Naive thymus-derived CD8-positive, alpha-beta T cell (primary cell): Measurements from ENCODE around the gene FLT1. TPM values are rescaled to one million over a fixed set of nuclear protein-coding genes. Genes with fewer than 3 reads are reported as not detected.

Experiments
- ATAC-seq, 2 donors: fragments of 150-1000 bp; cut with Tn5 transposase in 1 of 2; sonication (Bioruptor Pico), chemical (Tn5 transposase) in 1 of 2; 1 replicate in 1 of 2; 2 replicates in 1 of 2; pipeline ENCODE4 v1.10.0; 2021; ENCODE audit warnings: mild to moderate bottlenecking in 2 of 2, moderate library complexity in 2 of 2
- POLR2A ChIA-PET: fragments of 350-600 bp; sonication (Branson Sonifier 250); formaldehyde crosslinking; loops from one replicate; lab custom pipeline; 2021; ENCODE audit warnings: antibody characterized with exemption; lab: Charles Lee
- DNase-seq, 10 donors: peaks; one replicate each; pipeline versions ENCODE4 v3.0.0 to v3.0.0-alpha.2; 2020 to 2022
- H3K27ac Mint-ChIP-seq, 10 donors: one replicate each; pipeline ENCODE4 v1.8.0; 2020 to 2022; ENCODE audit warnings: mild to moderate bottlenecking in 10 of 10, mixed read lengths in 10 of 10, moderate library complexity in 4 of 10, inconsistent platforms in 1 of 10
- H3K27me3 Mint-ChIP-seq, 5 donors: one replicate each; pipeline ENCODE4 v1.8.0; 2021 to 2022; ENCODE audit warnings: mixed read lengths in 5 of 5
- H3K36me3 Mint-ChIP-seq, 3 donors: one replicate each; pipeline ENCODE4 v1.8.0; 2020 to 2022; ENCODE audit warnings: mixed read lengths in 3 of 3, mild to moderate bottlenecking in 2 of 3, inconsistent platforms in 1 of 3
- H3K4me1 Mint-ChIP-seq, 4 donors: one replicate each; pipeline ENCODE4 v1.8.0; 2021 to 2022; ENCODE audit warnings: mixed read lengths in 4 of 4
- H3K4me3 Mint-ChIP-seq, 10 donors: one replicate each; pipeline ENCODE4 v1.8.0; 2020 to 2022; ENCODE audit warnings: mild to moderate bottlenecking in 10 of 10, mixed read lengths in 10 of 10, moderate library complexity in 6 of 10, inconsistent platforms in 1 of 10
- H3K9me3 Mint-ChIP-seq, 9 donors: one replicate each; pipeline ENCODE4 v1.8.0; 2020 to 2022; ENCODE audit warnings: mixed read lengths in 9 of 9, mild to moderate bottlenecking in 3 of 9, inconsistent platforms in 1 of 9, moderate library complexity in 1 of 9
- polyA plus RNA-seq, 3 donors: library from polyadenylated mRNA; unstranded; fragments of 300-500 nt; fragmentation: Illumina TruSeq; gene quantifications; one replicate each; pipeline ENCODE4 v1.2.3, GENCODE V29; 2021
- total RNA-seq, 8 experiments: library from RNA in 2 of 8; stranded (reverse) in 2 of 8; gene quantifications; one replicate each; pipeline ENCODE4 v1.2.3 and lab custom pipeline; 2021 to 2026

FLT1 gene
- total and polyA plus RNA-seq, 5 experiments from 2014 or later: 0.97 to 2.4 (median 1.3) TPM

DNA sequence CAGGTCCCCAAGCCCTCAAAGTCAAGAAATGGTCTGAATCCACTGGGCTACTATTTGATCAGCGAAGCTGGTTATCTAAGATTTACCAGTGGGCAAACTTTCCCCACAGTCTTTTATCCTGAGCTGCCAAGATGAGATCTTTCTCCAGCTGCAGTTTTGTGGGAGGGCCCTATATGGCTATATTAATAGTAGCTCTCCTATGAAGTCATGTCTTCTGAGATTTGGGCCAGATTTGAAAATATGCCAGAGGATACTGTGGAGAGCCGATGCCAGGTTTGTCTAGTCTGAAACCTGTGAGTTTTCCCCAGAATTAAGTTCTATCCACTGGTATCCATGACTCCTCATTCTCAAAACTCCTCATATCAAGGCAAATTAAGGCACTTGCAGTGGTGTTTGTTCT is 173.2 kb downstream of the FLT1 start:
- H3K27me3 Mint-ChIP-seq: no peaks in the 10 kb centered on the region
- POLR2A ChIA-PET: no interaction called here
- H3K4me3 Mint-ChIP-seq: no peak overlapping the region

DNA sequence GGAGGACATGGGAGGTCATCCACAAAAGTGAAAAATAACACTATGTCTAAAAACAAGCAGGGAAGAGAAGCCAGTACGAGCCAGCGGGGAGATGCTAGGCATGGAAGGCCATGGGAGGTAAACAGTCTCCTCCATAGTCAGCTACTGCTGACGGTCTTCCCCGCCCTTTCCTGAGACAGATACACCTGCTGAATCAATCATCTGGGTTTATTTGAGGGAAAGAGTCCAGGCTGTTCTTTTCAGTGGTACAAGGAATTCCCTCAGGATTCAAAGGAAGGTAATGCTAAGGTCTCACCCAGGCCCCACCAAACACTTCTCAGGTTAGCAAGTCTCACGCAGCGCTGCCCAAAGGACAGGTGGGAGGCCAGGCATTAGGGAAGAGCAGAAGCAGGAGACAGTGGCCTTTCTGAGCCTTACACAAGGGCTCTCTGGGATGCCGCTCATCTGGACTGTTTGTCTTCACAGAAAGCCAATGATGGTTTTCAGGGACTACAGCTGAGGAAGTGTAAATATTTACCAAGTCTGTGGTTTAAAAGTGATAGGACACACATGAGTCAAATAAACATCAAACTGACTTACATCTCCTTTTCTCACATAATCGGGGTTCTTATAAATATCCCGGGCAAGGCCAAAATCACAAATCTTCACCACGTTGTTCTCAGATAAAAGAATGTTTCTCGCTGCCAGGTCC is 173.9 kb downstream of the FLT1 start:
- Mint-ChIP-seq H3K4me1 (peaks cover 0 to 3% (median 0%) of the 10 kb centered on the region in 4 donors), H3K4me3 (no peak overlapping the region), H3K27me3 (no peaks in the 10 kb centered on the region), H3K9me3 (no peaks in the 10 kb centered on the region), H3K36me3 (no peaks in the 10 kb centered on the region), H3K27ac (no peak overlapping the region)
- DNase-seq: no peak
- no peak for ATAC-seq
- POLR2A ChIA-PET: no interaction called here

More for the DNA sequence above, 173.2 kb downstream of the FLT1 start:
- Mint-ChIP-seq H3K9me3 (no peaks in the 10 kb centered on the region), H3K4me1 (peaks cover 0 to 3% (median 0%) of the 10 kb centered on the region in 4 donors), H3K36me3 (no peaks in the 10 kb centered on the region), H3K27ac (no peak overlapping the region)
- DNase-seq (no peak), ATAC-seq (no peak)

DNA sequence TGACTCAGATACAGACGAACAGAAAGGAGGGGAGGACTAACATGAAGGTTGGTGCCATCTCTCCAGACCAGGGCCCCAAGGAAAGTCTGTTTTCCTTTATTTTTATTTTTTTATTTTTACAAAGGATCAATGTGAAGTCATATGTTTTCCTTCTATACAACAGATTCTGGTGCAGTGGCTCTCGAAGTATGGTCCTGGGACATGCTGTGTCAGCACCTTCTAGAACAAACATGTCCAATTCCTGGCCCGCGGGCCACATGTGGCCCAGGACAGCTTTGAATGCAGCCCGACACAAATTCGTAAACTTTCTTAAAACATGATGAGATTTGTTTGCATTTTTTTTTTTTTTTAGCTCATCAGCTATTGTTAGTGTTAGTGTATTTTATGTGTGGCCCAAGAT is 174.7 kb downstream of the FLT1 start:
- H3K4me1 Mint-ChIP-seq: peaks cover 0 to 3% (median 0%) of the 10 kb centered on the region in 4 donors
- no peak overlapping the region for H3K27ac Mint-ChIP-seq
- H3K9me3 Mint-ChIP-seq: no peaks in the 10 kb centered on the region
- H3K27me3 Mint-ChIP-seq: no peaks in the 10 kb centered on the region
- H3K36me3 Mint-ChIP-seq: no peaks in the 10 kb centered on the region
- no peak for DNase-seq
- no peak overlapping the region for H3K4me3 Mint-ChIP-seq
- POLR2A ChIA-PET: no interaction called here
- no peak for ATAC-seq

DNA sequence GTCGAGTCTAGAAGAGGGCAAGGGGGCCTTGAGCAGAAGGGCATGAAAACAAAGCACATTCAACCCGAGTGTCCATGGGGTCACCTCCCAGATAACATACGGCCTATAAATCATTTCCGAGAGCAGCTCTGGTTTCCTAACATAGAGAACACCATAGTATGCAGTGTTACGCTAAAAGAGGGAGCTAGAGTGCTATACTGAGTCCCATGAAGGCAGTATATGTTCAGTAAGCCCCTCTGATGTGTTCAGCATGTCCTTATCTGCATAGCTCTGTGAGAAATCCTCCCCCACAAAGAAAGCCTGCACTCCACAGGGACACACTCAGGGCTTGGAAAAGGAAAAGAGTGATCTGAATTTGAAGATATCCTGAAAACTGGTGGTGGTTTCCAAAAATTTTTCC is 175.4 kb downstream of the FLT1 start:
- Mint-ChIP-seq H3K36me3 (no peaks in the 10 kb centered on the region), H3K27ac (peak overlapping the region in 1 of 10 donors; percentile 23), H3K4me3 (no peak overlapping the region), H3K27me3 (no peaks in the 10 kb centered on the region), H3K4me1 (peaks cover 0 to 3% (median 0%) of the 10 kb centered on the region in 4 donors), H3K9me3 (no peaks in the 10 kb centered on the region)
- POLR2A ChIA-PET: no interaction called here
- DNase-seq: no peak
- ATAC-seq: no peak

DNA sequence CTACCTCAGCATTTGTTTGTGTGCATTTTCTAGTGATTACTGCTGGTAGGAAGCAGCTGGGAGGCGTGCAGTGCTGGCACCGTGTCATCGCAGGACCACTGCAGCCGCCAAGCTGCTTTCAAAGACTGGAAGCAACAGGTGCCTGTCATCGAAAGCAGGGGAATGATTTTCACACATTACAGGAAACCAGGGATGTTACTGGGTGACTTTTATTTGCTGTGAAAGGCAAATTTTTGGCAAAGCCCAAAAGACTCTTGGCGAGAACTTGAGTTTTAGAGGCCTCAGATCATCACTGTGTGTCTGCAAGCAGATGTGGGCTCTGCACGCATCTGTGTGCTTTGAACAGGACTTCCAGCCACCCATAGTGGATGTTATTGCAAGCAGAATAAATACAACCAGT is 176.4 kb downstream of the FLT1 start:
- POLR2A ChIA-PET: no interaction called here
- no peaks in the 10 kb centered on the region for H3K27me3 Mint-ChIP-seq
- H3K4me3 Mint-ChIP-seq: no peak overlapping the region
- no peaks in the 10 kb centered on the region for H3K4me1 Mint-ChIP-seq
- no peak overlapping the region for H3K27ac Mint-ChIP-seq
- H3K36me3 Mint-ChIP-seq: no peaks in the 10 kb centered on the region
- DNase-seq (no peak), ATAC-seq (no peak)
- no peaks in the 10 kb centered on the region for H3K9me3 Mint-ChIP-seq

DNA sequence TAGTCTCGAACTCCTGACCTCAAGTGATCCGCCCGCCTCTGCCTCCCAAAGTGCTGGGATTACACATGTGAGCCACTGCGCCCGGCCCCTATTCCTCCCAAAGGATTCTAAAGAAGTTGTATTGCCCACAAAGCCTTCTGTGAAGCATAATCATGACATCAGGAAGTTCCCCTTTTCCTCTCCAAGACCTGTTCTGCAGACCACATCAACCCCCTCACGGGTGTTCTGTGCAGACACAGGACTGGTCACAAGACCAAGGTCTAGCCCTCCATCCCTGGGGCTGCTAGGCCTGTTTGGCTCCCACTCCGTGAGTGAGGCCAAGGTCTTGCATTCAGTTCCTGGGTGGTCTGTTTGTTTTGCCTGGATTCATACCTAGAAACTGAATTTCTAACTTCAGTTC is 178.1 kb downstream of the FLT1 start:
- Mint-ChIP-seq H3K9me3 (no peaks in the 10 kb centered on the region), H3K27ac (no peak overlapping the region), H3K4me1 (no peaks in the 10 kb centered on the region), H3K36me3 (no peaks in the 10 kb centered on the region), H3K27me3 (no peaks in the 10 kb centered on the region), H3K4me3 (no peak overlapping the region)
- no peak for DNase-seq
- no peak for ATAC-seq
- POLR2A ChIA-PET: no interaction called here

DNA sequence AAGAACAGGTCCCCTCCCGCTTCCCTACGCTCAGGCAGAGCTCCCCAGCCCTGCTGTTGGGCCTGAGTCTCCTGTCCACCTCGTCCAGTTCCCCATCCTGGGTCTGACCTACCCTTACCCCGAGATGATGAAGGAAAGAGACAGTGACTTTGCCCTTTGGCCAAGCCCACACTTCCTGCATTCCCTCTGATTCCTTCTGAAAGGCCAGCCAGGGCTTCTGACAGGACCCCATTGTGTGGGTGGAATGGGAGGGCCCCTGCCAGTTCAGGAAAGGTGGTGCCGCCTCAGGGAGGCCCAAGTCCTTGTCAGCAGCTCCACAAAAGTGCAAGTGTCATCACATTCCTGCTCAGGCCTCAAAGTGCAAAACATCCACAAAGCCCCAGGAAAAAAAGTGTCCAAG is 178.8 kb downstream of the FLT1 start:
- Mint-ChIP-seq H3K36me3 (no peaks in the 10 kb centered on the region), H3K4me3 (no peak overlapping the region), H3K4me1 (no peaks in the 10 kb centered on the region), H3K27ac (no peak overlapping the region), H3K27me3 (no peaks in the 10 kb centered on the region), H3K9me3 (no peaks in the 10 kb centered on the region)
- DNase-seq (no peak), ATAC-seq (no peak)
- POLR2A ChIA-PET: no interaction called here

DNA sequence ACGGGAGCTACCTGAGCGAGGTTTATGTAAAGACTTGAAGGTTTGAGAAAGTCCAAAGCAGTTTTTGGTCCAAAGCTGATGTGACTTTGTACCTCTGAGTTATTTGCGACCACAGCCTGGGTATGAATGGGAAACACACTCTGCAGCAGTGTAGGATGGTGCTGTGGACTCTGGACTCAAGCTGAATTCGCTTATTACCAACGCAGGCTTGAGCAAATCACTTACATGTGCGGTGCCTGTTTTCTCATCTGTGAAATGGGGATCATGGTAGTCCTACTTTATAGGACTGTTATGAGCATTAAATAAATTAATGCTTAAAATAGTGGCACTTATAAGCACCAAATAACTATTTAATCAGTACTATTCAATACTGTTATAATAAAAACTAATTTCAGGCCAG is 180.0 kb downstream of the FLT1 start:
- no peaks in the 10 kb centered on the region for H3K4me1 Mint-ChIP-seq

DNA sequence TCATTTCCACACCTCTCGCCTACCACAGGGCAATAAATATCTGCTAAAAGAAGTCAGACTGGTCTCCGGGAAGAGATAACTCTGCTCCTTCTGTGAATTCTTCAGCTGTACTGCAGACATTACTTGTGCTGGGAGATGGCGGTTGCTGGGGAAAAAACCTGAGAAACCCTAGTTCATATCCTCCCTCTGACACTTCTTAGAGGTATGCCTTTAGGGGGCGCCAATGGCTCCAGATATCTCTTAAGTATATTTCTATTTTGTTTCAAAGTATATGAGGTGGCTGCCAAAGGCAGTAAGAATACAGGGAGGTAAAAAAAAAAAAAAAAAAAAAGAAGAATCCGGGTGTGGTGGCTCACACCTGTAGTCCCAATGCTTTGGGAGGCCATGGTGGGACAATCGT is 181.3 kb downstream of the FLT1 start:
- Mint-ChIP-seq H3K36me3 (no peaks in the 10 kb centered on the region), H3K27ac (no peak overlapping the region), H3K4me3 (no peak overlapping the region), H3K9me3 (no peaks in the 10 kb centered on the region), H3K27me3 (peaks cover 0 to 3% (median 0%) of the 10 kb centered on the region in 5 donors), H3K4me1 (no peaks in the 10 kb centered on the region)
- POLR2A ChIA-PET: no interaction called here
- no peak for ATAC-seq
- no peak for DNase-seq

More for the DNA sequence above, 180.0 kb downstream of the FLT1 start:
- no peaks in the 10 kb centered on the region for H3K36me3 Mint-ChIP-seq
- ATAC-seq (no peak), DNase-seq (no peak)
- POLR2A ChIA-PET: no interaction called here
- no peak overlapping the region for H3K4me3 Mint-ChIP-seq
- no peaks in the 10 kb centered on the region for H3K27me3 Mint-ChIP-seq
- no peak overlapping the region for H3K27ac Mint-ChIP-seq
- H3K9me3 Mint-ChIP-seq: no peaks in the 10 kb centered on the region

DNA sequence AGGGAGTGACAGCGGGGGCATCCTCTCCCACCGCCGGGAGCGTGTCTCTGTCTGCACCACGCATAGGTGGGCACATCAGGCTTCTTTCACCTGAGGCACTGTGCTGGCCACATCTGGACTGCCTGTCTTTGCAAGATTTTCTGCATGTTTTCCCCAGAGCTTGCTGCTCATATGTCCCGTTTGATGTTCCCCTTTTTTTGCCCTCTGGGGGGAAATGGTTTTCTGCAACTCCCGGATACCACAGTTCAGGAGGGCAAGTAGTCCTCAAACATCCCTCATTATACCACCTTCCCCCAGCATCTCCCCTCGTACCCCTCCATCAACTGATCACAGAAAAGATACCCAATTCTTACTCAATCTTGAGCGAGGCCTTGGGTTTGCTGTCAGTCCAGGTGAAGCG is 188.6 kb downstream of the FLT1 start:
- Mint-ChIP-seq H3K36me3 (no peaks in the 10 kb centered on the region), H3K27me3 (peaks cover 0 to 3% (median 0%) of the 10 kb centered on the region in 5 donors), H3K9me3 (no peaks in the 10 kb centered on the region), H3K4me1 (peaks cover 4 to 7% (median 6%) of the 10 kb centered on the region in 4 donors), H3K4me3 (no peak overlapping the region), H3K27ac (peak overlapping the region in 1 of 10 donors; percentile 54)
- DNase-seq (no peak), ATAC-seq (no peak)
- POLR2A ChIA-PET: no interaction called here

DNA sequence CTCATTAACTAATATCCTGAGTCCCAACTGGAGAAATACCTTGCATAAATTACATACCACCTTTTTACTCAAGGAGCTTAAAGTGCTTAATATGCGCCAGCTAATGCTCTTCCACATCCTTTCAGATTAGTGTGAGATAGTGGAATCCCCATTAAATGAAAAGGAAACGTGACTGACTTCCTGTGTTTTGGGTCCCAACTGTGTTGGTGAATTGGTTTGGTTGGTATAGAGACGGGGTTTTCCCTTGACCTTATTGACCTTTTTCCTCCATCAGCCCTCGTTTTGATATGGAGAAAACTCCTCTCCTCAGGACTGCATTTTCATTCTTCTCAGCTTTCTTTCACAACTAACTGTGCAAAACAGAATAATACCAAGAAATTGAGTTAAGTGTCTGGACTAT is 193.1 kb downstream of the FLT1 start:
- Mint-ChIP-seq H3K36me3 (no peaks in the 10 kb centered on the region), H3K4me1 (peaks cover 4 to 20% (median 9%) of the 10 kb centered on the region in 4 donors), H3K27ac (peak overlapping the region in 4 of 10 donors; percentile 7 to 62 (median 29)), H3K4me3 (no peak overlapping the region), H3K27me3 (no peaks in the 10 kb centered on the region), H3K9me3 (no peaks in the 10 kb centered on the region)
- POLR2A ChIA-PET: no interaction called here
- ATAC-seq: peak in 1 of 2 donors; percentile 44
- DNase-seq: no peak

DNA sequence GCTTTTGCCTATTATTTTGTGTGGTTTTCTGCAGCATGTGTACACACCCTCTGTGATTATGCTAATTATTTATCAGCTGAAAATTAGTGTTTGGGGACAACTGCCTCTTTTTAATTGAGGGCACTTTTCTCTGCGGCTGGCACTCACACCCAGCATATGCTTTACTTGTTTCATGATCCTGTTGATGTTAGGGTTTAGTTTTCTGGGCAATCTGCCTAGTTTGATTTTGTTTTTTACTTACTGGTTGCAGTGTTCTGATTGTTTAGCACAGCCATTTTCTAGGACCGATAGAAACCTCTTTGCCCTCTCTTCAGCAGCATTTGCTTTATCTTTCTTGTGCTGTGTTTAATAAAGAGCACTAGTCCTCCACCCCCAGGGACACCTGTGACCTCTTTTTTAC is 195.0 kb downstream of the FLT1 start:
- Mint-ChIP-seq H3K4me1 (peaks cover 4 to 21% (median 9%) of the 10 kb centered on the region in 4 donors), H3K9me3 (no peaks in the 10 kb centered on the region), H3K27ac (peak overlapping the region in 2 of 10 donors; percentile 7 to 20), H3K36me3 (peaks cover 0 to 12% (median 7%) of the 10 kb centered on the region in 3 donors), H3K27me3 (no peaks in the 10 kb centered on the region), H3K4me3 (no peak overlapping the region)
- DNase-seq (no peak), ATAC-seq (no peak)
- POLR2A ChIA-PET: no interaction called here

DNA sequence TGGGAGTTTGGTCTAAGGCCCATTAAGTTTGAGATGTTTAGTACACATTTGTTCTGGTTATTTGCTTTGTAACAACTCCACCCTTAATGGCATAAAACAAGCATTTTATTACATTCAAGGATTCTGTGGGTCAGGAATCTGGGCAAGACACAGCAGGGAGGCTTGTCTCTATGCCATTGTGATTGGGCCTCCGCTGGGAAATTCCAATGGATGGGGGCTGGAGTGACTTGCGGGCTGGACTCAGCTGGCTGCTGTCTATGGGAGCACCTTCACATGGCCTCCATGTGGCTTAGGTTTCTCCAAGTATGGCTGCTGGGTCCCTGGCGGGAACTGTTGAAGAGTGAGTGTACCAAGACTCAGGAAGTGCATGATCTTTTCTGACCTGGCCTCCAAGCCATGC is 197.6 kb downstream of the FLT1 start:
- H3K27me3 Mint-ChIP-seq: no peaks in the 10 kb centered on the region
- POLR2A ChIA-PET: no interaction called here
- ATAC-seq: no peak
- no peaks in the 10 kb centered on the region for H3K9me3 Mint-ChIP-seq
- no peak for DNase-seq
- H3K36me3 Mint-ChIP-seq: peaks cover 0 to 34% (median 10%) of the 10 kb centered on the region in 3 donors
- H3K4me1 Mint-ChIP-seq: peaks cover 4 to 17% (median 9%) of the 10 kb centered on the region in 4 donors
- peak overlapping the region in 2 of 10 donors; percentile 4 to 35 for H3K27ac Mint-ChIP-seq
- H3K4me3 Mint-ChIP-seq: no peak overlapping the region

DNA sequence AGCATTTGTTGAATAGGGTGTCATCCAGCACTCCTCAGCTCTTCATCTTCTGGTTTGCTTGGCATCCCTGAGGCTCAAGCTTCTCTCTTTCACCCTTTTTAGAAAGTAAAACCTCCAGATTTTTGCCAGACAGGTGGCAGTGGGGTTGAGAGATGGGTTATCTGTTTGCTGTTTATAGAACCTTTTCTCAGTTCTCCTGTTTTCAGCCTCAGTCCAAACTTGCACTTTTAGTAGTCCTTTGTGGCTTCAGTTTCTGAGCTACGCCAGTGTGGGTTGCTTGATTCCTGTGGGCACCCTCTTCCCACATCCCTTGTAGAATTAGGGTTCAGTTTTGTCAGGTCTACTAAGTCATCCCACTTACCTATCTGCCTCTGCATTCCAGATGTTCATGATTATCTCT is 208.7 kb downstream of the FLT1 start:
- ATAC-seq: no peak
- no peak for DNase-seq
- POLR2A ChIA-PET: no interaction called here
- peak overlapping the region in 6 of 10 donors; percentile 31 to 71 (median 45) for H3K27ac Mint-ChIP-seq
- H3K4me3 Mint-ChIP-seq: no peak overlapping the region
- H3K27me3 Mint-ChIP-seq: no peaks in the 10 kb centered on the region
- H3K4me1 Mint-ChIP-seq: peaks cover 0 to 2% (median 0%) of the 10 kb centered on the region in 4 donors
- H3K9me3 Mint-ChIP-seq: no peaks in the 10 kb centered on the region
- H3K36me3 Mint-ChIP-seq: peaks cover 20 to 89% (median 30%) of the 10 kb centered on the region in 3 donors
